Ammon's horn (tissue), 1 donor: Measurements from ENCODE around the gene CDKAL1.
"Not testable (repeated sequence)": the region's sequence is repeated elsewhere in the genome, so short reads cannot be mapped to it uniquely, and the experiment has no call there.

Experiments
- DNase-seq: peaks from one replicate; pipeline ENCODE4 v3.0.0-alpha.2; 2016; ENCODE audit warnings: low spot score

The CDKAL1 gene

DNA sequence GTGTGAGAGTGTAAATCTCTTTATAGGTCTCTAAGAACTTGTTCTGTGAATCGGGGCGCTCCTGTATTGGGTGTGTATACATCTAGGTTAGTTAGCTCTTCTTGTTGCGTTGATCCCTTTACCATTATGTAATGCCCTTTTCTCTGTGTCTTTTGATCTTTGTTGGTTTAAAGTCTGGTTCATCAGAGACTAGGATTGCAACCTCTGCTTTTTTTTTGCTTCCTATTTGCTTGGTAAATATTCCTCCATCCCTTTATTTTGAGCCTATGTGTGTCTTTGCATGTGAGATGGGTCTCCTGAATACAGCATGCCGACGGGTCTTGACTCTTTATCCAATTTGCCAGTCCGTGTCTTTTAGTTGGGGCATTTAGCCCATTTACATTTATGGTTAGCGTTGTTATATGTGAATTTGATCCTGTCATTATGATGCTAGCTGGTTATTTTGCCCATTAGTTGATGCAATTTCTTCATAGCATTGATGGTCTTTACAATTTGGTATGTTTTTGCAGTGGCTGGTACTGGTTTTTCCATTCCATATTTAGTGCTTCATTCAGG is 60.1 kb downstream of the CDKAL1 start:
- not testable (repeated sequence) for DNase-seq

DNA sequence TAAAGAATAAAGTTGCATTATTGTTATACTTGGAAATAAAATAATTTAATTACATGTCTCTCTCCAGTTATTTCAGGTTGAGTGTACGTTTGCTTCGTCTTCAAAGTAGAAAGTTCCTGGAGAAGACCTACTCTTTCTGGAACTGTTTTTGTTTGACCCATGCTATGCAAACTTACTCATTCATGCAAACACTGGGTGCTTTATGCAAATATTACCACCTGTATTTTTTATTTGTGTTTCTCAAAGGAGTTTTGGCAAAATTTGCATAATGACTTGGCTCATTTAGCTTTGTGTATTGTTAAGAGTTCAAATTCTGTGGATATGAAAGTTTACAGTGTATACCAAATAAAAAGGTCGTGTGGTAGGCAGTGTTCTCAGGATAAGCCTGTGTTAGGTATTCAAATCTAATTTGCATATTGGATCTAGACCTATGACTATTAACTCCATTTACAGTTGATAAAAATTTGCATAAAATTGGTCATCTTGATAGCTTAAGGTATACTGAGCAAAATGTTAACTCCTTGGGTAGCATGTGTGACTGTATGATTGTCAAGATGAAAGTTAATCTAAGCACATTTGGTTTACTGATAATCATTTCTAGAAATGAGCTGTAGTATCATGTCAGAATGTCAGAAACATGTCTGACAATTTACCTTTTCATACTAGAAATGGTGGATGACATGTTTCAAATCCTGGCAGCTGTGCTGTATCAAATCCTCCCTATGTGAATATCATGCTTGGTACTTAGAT is 65.2 kb downstream of the CDKAL1 start:
- no peak for DNase-seq

DNA sequence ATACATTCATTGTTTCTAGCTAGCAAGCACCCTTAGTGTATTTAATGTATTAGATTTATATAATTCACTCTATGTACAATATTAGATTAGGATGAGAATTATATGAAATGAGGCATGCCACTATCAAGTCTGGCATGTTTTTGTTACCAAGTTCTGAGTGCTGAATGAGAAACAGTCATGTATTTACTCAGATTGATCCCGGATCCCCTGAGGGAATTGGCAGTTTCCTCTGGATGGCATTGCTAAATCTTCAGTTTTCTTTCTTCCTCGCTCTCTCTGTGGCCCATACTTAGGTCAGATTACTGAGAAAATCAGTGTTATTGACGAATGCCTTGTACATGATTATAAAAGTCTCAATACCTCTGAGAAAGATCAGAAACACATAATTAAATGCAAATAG is 66.6 kb downstream of the CDKAL1 start:
- DNase-seq, result no peak

DNA sequence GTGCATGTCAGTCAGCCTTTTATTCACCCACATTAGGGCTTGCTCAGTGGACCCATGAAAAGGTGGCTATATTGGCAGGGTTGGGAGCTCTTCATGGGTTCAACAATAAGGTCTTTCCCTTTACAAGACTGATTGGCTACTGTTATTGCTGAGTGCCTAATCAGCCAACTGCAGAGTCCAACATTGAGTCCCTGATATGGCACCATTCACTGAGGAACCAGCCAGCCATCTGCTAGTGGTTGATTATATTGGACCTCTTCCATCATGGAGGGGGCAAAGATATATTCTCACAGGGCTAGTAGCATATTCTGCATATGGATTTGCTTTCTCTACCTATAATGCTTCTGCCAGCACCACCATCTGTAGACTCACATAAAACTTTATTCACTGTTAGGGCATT is 69.9 kb downstream of the CDKAL1 start:
- no peak for DNase-seq

DNA sequence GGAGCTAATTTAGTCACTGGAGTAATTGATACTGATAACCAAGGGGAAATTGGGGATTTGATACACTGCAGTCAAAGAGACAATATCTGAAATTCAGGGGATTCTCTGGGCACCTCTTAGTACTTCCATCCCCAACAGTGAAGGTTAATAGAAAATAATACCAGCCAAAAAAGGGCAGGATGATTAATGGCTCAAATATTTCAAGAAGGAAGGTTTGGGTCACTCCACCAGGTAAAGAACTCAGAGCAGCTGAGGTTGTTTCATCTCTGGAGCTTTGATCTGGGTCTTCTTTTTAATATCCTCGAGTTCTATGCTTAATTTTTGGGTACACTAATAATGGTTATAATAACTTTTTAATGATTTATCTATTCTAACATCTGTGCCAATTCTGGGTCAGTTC is 70.8 kb downstream of the CDKAL1 start:
- DNase-seq, result no peak

DNA sequence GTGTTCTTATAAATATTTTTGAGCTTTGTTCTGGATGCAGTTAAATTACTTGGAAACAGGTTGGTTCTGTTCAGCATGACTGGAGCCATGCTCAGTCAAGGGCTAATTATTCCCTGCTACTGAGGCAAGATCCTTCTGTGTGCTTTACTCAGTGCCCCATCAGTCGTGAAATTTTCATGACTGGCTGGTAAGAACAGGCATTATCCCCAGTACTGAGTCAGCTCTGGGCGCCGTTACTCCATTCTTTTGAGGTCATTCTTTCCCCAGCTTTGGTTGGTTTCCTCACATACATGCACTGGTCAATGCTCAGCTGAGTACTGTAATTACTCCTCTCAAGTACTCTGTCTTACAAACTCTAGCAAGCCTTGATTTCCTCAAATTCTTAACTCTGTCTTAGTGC is 71.3 kb downstream of the CDKAL1 start:
- no peak for DNase-seq

DNA sequence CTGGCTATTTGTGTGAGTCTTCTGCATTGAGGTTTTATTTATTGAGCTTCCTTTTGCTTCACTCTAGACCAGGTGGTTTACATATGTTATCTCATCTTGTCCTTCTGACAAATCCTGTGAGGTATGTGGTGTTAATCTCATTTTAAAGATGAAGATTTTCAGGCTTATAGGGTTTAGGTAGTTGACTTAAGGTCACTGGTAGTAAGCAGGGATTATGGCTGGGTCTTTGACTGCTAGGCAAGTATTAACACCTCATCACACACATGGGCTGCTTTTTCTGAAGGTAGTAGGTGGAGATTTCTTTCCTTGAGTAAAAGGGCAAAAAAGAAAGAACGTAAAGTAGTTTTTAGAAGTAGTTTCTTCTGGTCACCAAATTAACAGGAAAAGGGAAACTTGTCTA is 72.6 kb downstream of the CDKAL1 start:
- DNase-seq, result no peak

DNA sequence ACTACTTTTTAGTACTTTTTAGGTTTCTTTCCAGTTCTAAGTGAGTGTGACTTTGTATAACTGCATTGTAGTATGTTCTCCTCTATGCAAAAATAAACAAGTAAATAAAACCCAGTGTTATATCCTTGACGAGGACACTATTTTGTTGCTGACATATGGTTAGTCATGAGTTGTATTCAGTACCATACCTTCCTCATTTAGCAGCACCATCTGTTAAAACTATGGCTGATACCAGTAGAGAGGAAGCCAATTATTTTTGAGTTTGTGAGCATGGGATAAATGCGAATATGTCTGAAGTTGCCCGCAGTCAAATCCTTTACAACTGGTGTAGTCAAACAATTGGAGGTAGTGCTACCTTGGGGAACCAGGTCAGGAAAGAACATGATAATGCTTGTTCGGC is 74.1 kb downstream of the CDKAL1 start:
- DNase-seq, result no peak

DNA sequence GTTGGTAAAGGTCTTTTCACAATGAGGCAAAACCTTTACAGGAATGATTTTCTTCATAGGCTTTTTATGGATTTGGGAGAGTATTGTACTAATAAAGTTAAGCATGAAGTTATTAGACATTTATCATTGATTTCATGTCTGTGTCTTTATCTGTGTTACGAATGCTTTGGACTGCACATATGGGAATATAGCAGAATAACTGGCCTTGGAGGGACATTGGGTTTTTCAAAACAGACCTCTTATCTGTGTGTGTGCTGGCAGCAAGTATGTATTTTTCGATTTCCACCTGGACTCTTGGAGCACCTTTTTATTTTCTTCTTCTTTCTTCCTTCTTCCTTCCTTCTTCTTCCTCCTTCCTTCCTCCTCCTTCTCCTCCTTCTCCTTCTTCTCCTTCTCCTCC is 74.6 kb downstream of the CDKAL1 start:
- no peak for DNase-seq

DNA sequence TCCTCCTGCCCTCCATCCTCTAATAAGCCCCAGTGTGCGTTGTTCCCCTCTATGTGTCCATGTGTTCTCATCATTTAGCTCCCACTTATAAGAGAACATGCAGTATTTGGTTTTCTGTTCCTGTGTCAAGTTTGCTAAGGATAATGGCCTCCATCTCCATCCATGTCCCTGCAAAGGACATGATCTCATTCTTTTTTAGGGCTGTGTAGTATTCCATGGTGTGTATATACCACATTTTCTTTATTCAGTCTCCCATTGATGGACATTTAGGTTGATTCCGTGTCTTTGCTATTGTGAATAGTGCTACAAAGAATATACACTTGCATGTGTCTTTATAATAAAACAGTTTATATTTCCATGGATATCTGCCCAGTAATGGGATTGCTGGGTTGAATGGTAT is 75.7 kb downstream of the CDKAL1 start:
- not testable (repeated sequence) for DNase-seq

DNA sequence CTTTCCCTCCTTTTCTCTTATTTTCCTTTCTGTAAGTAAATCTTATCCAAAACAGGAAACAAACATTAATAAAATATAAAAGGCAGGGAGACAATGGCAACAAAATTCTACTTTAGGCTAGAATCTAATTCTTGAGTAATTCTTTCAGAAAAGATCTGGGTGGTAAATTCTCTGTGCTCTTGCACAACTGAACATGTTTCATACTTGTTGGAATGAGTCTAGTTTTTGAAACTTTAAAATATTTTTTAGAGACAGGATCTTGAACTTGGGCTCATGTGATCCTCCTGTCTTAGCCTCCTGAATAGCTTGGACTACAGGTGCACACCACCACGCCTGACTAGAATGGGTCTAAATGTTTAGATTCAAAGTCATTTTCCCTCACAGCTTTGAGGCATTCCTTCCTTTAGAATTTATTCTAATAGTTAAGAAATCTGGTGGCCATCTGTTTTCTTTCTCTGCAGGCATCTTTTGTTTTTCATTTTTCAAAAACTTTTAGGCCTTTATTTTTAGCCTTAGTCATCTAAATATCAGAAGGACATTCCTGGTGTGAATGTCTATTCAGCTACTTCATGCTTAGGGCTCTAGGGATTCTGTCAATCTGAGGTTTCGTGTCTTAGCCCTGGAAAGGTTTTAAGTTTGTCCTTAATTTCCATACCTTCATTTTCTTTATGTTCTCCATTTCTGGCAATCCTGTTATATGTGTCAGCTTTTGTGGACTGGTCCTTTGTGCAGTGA is 76.5 kb downstream of the CDKAL1 start:
- no peak for DNase-seq

DNA sequence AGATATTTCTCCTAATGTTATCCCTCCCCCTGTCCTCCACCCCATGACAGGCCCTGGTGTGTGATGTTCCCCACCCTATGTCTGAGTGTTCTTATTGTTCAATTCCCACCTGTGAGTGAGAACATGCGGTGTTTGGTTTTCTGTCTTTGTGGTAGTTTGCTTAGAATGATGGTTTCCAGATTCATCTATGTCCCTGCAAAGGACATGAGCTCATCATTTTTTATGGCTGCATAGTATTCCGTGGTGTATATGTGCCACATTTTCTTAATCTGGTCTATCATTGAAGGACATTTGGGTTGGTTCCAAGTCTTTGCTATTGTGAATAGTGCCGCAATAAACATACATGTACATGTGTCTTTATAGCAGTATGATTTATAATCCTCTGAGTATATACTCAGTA is 83.3 kb downstream of the CDKAL1 start:
- DNase-seq, result not testable (repeated sequence)

DNA sequence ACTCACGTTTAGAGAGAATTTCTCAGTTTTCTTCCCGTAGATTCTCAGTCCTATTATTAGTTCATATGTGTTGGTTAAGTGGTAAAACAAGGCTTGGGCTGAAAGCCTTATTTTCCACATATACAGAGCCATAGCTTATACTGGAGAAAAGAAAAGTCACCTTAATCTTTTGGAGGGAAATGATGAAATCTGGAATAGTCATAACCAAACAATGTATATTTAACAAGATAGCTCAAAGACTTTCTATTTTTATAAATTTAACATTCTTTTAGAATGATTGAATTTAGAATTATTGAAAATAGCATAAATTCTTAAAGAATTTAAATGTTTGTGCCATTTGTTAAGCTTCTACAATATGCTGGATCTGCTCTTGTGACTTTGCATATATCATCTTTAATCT is 85.8 kb downstream of the CDKAL1 start:
- no peak for DNase-seq

DNA sequence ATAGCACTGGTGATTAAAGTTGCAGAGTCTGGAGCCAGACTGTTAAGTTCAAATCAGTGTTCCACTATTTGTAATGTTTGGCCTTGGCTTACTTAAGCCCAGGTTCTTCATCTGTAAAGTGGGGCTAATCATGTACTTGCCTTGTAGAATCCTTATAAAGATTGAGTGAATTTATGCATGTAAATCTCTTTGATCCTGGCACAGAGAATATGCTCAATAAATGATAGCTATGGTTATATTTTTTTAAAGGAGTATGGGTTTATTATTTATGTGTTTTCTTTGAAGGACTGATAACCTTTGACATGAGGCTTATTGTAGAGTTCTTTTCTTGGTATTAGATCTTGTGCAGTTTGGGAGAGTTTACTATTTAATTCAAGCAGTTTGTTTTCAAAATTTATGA is 89.5 kb downstream of the CDKAL1 start:
- no peak for DNase-seq

DNA sequence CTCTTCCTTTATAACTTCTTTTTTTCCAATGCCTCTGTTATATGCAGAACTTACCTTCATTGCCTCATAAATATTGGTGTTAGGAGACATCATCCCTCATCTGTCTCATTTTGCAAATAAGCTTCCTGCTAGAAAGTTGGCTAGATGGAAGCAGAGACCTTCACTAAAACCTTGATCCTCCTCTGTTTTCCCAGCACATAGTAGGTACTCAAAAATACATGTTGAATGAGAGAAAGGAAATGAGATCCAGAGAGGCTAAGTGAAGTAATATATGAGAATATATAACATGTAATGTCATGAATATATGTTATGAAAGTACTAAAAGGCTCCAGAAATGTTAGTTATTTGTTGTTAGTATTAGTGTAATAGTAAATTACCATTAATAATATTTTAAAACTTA is 91.9 kb downstream of the CDKAL1 start:
- no peak for DNase-seq

DNA sequence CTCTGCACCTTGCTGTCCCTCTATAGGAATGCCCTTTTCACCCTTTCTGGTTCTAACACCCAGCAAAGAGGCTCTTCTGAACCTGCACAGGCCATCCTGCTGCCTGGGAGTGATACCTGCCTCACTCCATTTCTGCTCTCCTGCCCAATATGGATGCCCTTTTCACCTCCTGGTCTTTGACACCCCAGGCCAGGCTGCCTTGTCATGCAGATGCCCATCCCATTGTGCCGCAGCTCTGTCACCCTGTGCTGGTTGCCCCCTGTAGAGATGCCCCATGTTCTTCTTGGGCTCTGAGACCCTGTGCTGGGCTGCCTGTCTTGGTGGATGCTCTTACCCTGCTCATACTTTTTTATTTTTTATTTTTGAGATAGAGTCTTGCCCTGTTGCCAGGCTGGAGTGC is 95.3 kb downstream of the CDKAL1 start:
- no peak for DNase-seq

DNA sequence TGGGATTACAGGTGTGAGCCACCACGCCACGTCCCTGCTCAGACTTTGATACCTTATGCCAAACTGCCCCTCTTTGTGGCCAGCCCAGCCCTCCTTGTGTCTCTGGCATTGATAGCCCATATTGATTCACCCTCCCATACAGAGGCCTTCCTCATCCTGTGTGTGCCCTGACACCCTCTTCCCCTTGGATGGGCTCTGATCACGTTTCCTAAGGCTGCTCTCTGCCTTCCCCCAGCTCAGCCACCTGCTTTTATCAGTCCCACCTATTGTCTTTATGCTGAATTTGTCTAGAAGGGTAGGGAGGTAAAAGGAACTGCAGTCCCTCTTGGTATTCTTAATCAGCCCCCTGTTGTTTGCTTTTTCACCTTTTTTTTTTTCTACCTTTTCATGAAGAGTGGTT is 95.9 kb downstream of the CDKAL1 start:
- no peak for DNase-seq

DNA sequence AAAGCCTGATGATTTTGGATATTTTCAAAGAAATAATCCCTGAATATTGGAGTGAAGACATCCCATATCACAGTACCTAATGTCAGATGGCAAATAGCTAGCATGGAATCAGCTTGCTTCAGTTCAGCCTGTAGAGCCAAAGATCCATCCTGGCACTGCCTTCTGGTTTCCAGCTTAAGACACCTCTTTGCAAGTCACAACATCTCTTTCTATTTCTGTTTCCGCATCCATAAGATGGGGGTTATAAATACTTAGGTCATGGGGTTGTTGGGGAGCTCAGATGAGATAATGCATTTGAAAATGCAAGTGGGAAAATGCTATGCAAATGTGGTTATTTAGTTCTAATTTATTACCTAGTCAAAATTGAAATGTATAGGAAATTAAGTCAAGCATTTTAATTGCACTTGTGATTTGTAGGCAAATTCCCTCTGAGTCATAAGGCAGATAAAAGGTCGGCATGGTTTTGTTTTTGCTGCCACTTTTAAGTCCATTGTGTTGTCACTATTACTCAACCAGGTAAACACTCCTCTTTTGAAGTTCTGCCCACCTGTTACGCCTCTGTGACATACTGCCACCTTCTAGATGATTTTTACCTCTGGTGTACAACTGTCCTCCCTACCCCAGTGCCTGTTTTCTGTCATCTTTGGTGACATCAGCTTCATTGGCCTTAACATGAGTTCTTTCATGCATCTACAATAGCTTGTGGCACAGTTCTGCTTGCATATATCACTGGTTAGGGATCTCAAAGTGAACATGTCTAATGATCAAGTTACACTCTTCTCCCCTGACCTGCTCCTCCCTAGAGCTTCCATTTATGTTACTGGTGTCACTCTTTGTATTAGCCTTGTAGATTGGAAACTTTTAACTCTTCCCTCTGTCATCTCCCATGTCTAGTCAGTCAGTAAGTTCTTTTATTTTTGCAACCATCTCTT is 96.6 kb downstream of the CDKAL1 start:
- DNase-seq, result no peak

DNA sequence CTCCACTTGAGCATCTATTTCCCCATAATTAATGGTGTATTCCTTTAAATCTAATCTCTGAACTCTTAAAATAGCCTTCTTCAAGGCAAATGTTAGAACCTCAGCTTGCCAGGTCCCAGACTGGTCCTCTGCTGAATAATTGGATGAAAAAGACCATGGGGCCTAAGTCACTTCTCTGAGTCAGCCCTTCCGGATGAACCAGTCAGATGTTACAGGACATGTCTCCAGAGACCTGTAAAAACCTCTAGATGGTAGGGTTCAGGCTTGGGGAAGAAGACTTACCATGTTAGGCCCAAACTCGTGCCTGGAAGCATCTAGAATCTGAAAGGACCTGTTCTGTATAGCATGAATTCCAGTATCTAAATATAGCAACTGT is 97.3 kb downstream of the CDKAL1 start:
- no peak for DNase-seq

DNA sequence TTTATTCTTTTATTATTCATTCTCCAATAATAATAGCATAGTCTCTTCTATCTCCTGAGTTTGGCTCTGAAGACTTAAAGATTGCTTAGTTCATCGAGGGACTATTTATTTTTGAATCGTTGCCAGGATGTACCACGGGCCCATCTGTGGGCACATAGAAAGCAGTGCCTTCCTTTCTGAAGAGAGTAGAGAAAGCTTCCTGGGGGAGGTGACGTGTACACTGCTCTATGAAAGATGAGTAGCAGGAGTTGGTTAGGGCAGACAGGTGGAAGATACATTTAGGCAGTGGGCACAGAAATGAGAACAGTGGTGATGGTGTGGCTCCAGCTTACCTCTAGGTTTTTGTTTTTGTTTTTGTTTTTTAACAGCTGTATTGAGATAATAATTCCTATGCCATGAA is 98.4 kb downstream of the CDKAL1 start:
- no peak for DNase-seq

DNA sequence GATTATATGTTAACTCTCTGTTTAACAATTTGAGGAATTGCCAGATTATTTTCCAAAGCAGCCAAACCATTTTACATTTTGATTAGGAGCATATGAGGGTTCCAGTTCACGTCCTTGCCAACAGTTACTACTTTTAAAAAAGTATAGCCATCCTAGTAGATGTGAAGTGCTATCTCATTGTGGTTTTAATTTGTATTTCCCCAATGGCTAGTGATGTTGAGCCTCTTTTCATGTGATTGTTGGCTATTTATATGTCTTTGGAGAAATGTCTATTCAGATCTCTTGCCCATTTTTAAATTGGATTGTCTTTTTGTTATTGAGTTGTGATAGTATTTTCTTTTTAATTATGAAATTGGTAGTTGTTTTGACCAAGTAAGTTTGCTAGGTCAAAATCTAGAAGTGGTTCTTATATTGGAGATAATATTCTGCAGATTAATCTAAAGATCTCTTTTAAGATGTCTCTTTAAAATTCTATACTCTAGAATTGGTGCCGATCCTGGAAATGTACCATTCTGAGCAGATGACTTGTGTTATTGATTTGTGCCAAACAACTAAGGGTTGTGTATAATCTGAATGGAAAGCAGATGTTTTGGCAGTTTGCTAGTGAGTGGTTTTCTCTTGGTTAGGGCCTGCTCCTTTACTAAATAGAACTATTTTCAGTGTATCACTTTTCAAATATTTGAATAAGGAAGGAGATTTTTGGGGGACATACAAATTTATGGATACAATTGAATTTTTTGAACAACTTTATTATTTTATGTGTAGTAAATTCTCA is 99.5 kb downstream of the CDKAL1 start:
- no peak for DNase-seq

DNA sequence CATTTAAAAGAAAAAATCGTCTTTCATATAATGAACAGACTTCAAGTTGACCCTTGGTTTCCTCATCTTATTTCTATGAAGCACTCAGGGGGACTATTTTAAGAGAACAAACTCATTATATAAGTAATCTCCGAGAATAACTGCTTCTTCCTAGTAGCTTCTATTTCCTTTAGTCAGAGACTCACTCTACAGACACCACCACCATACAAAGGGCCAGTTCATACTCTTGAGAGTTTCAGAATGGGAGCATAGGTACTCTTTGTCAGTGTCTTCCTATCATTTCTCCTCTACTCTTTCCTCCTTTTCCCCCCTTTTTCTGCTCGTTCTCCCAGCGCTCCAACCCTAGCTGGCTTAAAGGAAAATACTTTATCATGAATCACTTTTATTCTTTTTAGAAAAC is 104.9 kb downstream of the CDKAL1 start:
- DNase-seq, result no peak
